WTC11 (cell line): Measurements from ENCODE around the gene MOSMO. TPM values are rescaled to one million over a fixed set of nuclear protein-coding genes. Genes with fewer than 3 reads are reported as not detected.

Experiments used
- ATAC-seq: fragments of 200-7000 bp; cut with Tn5 transposase; 2 replicates; pipeline ENCODE4 v1.10.0; 2021; ENCODE audit warnings: mild to moderate bottlenecking, moderate library complexity
- CTCF ChIA-PET: fragments of 300-600 bp; sonication (Branson Sonifier 250); formaldehyde crosslinking; loops from one replicate; lab custom pipeline; 2021; ENCODE audit warnings: antibody characterized with exemption; lab: Charles Lee
- POLR2A ChIA-PET: fragments of 350-600 bp; sonication (Branson Sonifier 250); formaldehyde crosslinking; loops from one replicate; lab custom pipeline; 2021; ENCODE audit warnings: antibody characterized with exemption; lab: Charles Lee
- DNase-seq: peaks from one replicate; pipeline ENCODE4 v3.0.0; 2021; ENCODE audit warnings: low spot score
- H3K27ac Mint-ChIP-seq: 2 replicates; pipeline ENCODE4 v1.8.0; 2021; ENCODE audit warnings: mixed read lengths
- H3K27me3 Mint-ChIP-seq: 2 replicates; pipeline ENCODE4 v1.8.0; 2021; ENCODE audit warnings: low read depth, mild to moderate bottlenecking, moderate library complexity, mixed read lengths
- H3K36me3 Mint-ChIP-seq: 2 replicates; pipeline ENCODE4 v1.8.0; 2021; ENCODE audit warnings: mixed read lengths
- H3K4me1 Mint-ChIP-seq: 2 replicates; pipeline ENCODE4 v1.8.0; 2022; ENCODE audit warnings: mixed read lengths
- H3K4me3 Mint-ChIP-seq: 2 replicates; pipeline ENCODE4 v1.8.0; 2021; ENCODE audit warnings: mild to moderate bottlenecking, moderate library complexity, mixed read lengths
- H3K9me3 Mint-ChIP-seq: 2 replicates; pipeline ENCODE4 v1.8.0; 2021; ENCODE audit warnings: mixed read lengths
- CBFB ChIP-seq: sonication (generic); formaldehyde crosslinking; IDR thresholded peaks from 2 replicates; pipeline ENCODE4 v1.8.1; 2022; ENCODE audit warnings: mild to moderate bottlenecking, low read depth, missing genetic modification reagents
- GRHL2 ChIP-seq: fragments of 250-450 bp; sonication (Bioruptor Pico); IDR thresholded peaks from 2 replicates; pipeline ENCODE4 v1.8.0; 2022; ENCODE audit warnings: mild to moderate bottlenecking, moderate library complexity; ENCODE audit not compliant: insufficient replicate concordance, severe bottlenecking
- PRRX2 ChIP-seq: fragments of 250-450 bp; sonication (Bioruptor Pico); IDR thresholded peaks from 2 replicates; pipeline ENCODE4 v1.8.0; 2021; ENCODE audit warnings: mild to moderate bottlenecking
- RORB ChIP-seq: fragments of 250-450 bp; sonication (Bioruptor Pico); IDR thresholded peaks from 2 replicates; pipeline ENCODE4 v1.9.0; 2021; ENCODE audit warnings: mild to moderate bottlenecking
- SP1 ChIP-seq: sonication (generic); formaldehyde crosslinking; conservative IDR thresholded peaks from 2 replicates; pipeline ENCODE4 v1.8.1; 2022; ENCODE audit warnings: missing genetic modification reagents
- ZBTB21 ChIP-seq: sonication (generic); formaldehyde crosslinking; IDR thresholded peaks from 2 replicates; pipeline ENCODE4 v1.8.1; 2023; ENCODE audit warnings: mild to moderate bottlenecking, missing genetic modification reagents, borderline replicate concordance
- ZNF138 ChIP-seq: sonication (generic); formaldehyde crosslinking; conservative IDR thresholded peaks from 2 replicates; pipeline ENCODE4 v1.8.1; 2022; ENCODE audit warnings: mild to moderate bottlenecking, moderate library complexity, missing genetic modification reagents
- ZNF317 ChIP-seq: sonication (generic); formaldehyde crosslinking; IDR thresholded peaks from 2 replicates; pipeline ENCODE4 v1.8.1; 2023; ENCODE audit warnings: low read depth, mild to moderate bottlenecking, moderate library complexity, missing genetic modification reagents, borderline replicate concordance
- total RNA-seq: library from RNA; stranded (reverse); gene quantifications from 3 replicates; pipeline ENCODE4 v1.2.3, GENCODE V29; 2021
- TF ChIP-seq, protein P1 (sequence below): sonication (generic); formaldehyde crosslinking; IDR thresholded peaks from 2 replicates; pipeline ENCODE4 v1.8.0; 2022; ENCODE audit warnings: mild to moderate bottlenecking, missing genetic modification reagents
- TF ChIP-seq, protein P2 (sequence below): sonication (generic); formaldehyde crosslinking; IDR thresholded peaks from 2 replicates; pipeline ENCODE4 v1.8.1; 2022; ENCODE audit warnings: low read depth, mild to moderate bottlenecking, moderate library complexity, missing genetic modification reagents, borderline replicate concordance
- TF ChIP-seq, protein P3 (sequence below): sonication (generic); formaldehyde crosslinking; IDR thresholded peaks from 2 replicates; pipeline ENCODE4 v1.8.1; 2023; ENCODE audit warnings: mild to moderate bottlenecking, missing genetic modification reagents
- TF ChIP-seq, protein P4 (sequence below): sonication (generic); formaldehyde crosslinking; IDR thresholded peaks from 2 replicates; pipeline ENCODE4 v1.8.0; 2023; ENCODE audit warnings: missing genetic modification reagents, mild to moderate bottlenecking, borderline replicate concordance
- TF ChIP-seq, protein P5 (sequence below): sonication (generic); formaldehyde crosslinking; IDR thresholded peaks from 2 replicates; pipeline ENCODE4 v1.8.0; 2022; ENCODE audit warnings: mild to moderate bottlenecking, missing genetic modification reagents
- TF ChIP-seq, protein P6 (sequence below): sonication (generic); formaldehyde crosslinking; IDR thresholded peaks from 2 replicates; pipeline ENCODE4 v1.8.1; 2022; ENCODE audit warnings: low read depth, missing genetic modification reagents, borderline replicate concordance
- TF ChIP-seq, protein P7 (sequence below): sonication (generic); formaldehyde crosslinking; IDR thresholded peaks from 2 replicates; pipeline ENCODE4 v1.8.1; 2023; ENCODE audit warnings: mild to moderate bottlenecking, missing genetic modification reagents, moderate library complexity

MOSMO gene
- total RNA-seq, 1 experiment from 2014 or later = 10.7 TPM

DNA sequence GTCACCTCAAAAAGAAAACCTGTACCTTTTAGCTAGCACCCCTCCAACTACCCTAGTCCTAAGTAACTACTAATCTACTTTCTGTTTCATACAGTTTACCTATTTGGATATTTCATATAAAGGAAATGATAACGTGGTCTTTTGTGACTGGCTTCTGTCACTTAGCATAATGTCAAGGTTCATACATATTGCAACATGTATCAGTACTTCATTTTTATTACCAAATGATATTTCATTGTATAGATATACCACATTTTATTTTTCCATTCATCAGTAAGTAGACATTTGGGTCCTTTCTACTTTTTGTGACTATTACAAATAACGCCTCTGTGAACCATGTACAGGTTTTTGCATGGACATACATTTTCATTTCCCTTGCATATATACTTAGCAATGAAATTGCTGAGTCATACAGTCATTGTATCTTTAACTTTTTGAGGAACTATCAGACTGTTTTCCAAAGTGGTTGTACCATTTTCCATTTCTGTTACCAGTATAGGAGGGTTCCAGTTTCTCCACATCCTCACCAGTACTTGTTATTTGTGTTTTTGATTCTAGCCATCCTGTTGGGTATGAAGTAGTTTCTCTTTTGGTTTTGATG is 23.7 kb downstream of the MOSMO start (continued):
- TF ChIP-seq ZNF138 (CRISPR knock-in tag) (no peak), ZNF317 (CRISPR knock-in tag) (no peak), SP1 (CRISPR knock-in tag) (no peak), GRHL2 (CRISPR knock-in tag) (no peak), RORB (CRISPR knock-in tag) (no peak)
- TF ChIP-seq, protein P1, sequence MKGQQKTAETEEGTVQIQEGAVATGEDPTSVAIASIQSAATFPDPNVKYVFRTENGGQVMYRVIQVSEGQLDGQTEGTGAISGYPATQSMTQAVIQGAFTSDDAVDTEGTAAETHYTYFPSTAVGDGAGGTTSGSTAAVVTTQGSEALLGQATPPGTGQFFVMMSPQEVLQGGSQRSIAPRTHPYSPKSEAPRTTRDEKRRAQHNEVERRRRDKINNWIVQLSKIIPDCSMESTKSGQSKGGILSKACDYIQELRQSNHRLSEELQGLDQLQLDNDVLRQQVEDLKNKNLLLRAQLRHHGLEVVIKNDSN (CRISPR knock-in tag) = no peak
- TF ChIP-seq, protein P2, sequence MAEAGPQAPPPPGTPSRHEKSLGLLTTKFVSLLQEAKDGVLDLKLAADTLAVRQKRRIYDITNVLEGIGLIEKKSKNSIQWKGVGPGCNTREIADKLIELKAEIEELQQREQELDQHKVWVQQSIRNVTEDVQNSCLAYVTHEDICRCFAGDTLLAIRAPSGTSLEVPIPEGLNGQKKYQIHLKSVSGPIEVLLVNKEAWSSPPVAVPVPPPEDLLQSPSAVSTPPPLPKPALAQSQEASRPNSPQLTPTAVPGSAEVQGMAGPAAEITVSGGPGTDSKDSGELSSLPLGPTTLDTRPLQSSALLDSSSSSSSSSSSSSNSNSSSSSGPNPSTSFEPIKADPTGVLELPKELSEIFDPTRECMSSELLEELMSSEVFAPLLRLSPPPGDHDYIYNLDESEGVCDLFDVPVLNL (CRISPR knock-in tag) = no peak
- TF ChIP-seq, protein P3, sequence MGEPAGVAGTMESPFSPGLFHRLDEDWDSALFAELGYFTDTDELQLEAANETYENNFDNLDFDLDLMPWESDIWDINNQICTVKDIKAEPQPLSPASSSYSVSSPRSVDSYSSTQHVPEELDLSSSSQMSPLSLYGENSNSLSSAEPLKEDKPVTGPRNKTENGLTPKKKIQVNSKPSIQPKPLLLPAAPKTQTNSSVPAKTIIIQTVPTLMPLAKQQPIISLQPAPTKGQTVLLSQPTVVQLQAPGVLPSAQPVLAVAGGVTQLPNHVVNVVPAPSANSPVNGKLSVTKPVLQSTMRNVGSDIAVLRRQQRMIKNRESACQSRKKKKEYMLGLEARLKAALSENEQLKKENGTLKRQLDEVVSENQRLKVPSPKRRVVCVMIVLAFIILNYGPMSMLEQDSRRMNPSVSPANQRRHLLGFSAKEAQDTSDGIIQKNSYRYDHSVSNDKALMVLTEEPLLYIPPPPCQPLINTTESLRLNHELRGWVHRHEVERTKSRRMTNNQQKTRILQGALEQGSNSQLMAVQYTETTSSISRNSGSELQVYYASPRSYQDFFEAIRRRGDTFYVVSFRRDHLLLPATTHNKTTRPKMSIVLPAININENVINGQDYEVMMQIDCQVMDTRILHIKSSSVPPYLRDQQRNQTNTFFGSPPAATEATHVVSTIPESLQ = no peak
- TF ChIP-seq, protein P4, sequence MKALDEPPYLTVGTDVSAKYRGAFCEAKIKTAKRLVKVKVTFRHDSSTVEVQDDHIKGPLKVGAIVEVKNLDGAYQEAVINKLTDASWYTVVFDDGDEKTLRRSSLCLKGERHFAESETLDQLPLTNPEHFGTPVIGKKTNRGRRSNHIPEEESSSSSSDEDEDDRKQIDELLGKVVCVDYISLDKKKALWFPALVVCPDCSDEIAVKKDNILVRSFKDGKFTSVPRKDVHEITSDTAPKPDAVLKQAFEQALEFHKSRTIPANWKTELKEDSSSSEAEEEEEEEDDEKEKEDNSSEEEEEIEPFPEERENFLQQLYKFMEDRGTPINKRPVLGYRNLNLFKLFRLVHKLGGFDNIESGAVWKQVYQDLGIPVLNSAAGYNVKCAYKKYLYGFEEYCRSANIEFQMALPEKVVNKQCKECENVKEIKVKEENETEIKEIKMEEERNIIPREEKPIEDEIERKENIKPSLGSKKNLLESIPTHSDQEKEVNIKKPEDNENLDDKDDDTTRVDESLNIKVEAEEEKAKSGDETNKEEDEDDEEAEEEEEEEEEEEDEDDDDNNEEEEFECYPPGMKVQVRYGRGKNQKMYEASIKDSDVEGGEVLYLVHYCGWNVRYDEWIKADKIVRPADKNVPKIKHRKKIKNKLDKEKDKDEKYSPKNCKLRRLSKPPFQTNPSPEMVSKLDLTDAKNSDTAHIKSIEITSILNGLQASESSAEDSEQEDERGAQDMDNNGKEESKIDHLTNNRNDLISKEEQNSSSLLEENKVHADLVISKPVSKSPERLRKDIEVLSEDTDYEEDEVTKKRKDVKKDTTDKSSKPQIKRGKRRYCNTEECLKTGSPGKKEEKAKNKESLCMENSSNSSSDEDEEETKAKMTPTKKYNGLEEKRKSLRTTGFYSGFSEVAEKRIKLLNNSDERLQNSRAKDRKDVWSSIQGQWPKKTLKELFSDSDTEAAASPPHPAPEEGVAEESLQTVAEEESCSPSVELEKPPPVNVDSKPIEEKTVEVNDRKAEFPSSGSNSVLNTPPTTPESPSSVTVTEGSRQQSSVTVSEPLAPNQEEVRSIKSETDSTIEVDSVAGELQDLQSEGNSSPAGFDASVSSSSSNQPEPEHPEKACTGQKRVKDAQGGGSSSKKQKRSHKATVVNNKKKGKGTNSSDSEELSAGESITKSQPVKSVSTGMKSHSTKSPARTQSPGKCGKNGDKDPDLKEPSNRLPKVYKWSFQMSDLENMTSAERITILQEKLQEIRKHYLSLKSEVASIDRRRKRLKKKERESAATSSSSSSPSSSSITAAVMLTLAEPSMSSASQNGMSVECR (CRISPR knock-in tag) = no peak
- TF ChIP-seq, protein P5, sequence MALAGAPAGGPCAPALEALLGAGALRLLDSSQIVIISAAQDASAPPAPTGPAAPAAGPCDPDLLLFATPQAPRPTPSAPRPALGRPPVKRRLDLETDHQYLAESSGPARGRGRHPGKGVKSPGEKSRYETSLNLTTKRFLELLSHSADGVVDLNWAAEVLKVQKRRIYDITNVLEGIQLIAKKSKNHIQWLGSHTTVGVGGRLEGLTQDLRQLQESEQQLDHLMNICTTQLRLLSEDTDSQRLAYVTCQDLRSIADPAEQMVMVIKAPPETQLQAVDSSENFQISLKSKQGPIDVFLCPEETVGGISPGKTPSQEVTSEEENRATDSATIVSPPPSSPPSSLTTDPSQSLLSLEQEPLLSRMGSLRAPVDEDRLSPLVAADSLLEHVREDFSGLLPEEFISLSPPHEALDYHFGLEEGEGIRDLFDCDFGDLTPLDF = no peak
- TF ChIP-seq, all 79 proteins: peak for 0

DNA sequence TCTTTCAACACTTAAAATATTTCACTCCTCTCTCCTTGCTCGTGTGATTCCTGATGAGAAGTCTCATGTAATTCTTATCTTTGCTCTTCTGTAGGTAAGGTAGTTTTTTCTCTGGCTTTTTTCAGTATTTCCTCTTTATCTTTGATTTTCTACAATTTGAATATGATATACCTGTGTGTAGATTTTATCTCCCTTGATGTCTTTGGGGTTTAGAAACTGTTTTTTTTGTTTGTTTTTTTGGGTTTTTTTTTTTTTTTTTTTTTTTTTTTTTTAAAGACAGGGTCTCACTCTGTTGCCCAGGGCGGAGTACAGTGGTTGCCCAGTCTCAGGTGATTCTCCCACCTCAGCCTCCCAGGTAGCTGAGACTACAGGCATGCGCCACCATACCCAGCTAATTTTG is 26.6 kb downstream of the MOSMO start:
- ChIA-PET CTCF (interaction anchor here (0.7 to 1.0 kb wide), 4 partner anchors 21 to 43 kb away, joined by 3 to 5 read pairs (median 4); partner anchors contain the start of gene MOSMO), POLR2A (no interaction called here)
- TF ChIP-seq, protein P6, sequence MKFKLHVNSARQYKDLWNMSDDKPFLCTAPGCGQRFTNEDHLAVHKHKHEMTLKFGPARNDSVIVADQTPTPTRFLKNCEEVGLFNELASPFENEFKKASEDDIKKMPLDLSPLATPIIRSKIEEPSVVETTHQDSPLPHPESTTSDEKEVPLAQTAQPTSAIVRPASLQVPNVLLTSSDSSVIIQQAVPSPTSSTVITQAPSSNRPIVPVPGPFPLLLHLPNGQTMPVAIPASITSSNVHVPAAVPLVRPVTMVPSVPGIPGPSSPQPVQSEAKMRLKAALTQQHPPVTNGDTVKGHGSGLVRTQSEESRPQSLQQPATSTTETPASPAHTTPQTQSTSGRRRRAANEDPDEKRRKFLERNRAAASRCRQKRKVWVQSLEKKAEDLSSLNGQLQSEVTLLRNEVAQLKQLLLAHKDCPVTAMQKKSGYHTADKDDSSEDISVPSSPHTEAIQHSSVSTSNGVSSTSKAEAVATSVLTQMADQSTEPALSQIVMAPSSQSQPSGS (CRISPR knock-in tag) = no peak
- TF ChIP-seq SP1 (CRISPR knock-in tag) (no peak), ZNF138 (CRISPR knock-in tag) (no peak), ZBTB21 (CRISPR knock-in tag) (no peak), PRRX2 (CRISPR knock-in tag) (no peak), CBFB (CRISPR knock-in tag) (no peak)
- TF ChIP-seq, protein P7, sequence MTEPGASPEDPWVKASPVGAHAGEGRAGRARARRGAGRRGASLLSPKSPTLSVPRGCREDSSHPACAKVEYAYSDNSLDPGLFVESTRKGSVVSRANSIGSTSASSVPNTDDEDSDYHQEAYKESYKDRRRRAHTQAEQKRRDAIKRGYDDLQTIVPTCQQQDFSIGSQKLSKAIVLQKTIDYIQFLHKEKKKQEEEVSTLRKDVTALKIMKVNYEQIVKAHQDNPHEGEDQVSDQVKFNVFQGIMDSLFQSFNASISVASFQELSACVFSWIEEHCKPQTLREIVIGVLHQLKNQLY (CRISPR knock-in tag) = no peak
- Mint-ChIP-seq H3K27me3 (no peaks in the 10 kb centered on the region), H3K36me3 (peaks cover 4% of the 10 kb centered on the region; the same call in 1 of the 2 replicates), H3K4me3 (no peak overlapping the region), H3K9me3 (peaks cover 8% of the 10 kb centered on the region), H3K4me1 (peaks cover 16% of the 10 kb centered on the region), H3K27ac (no peak overlapping the region)
- no peak for DNase-seq
- ATAC-seq = no peak
